ENCODE measurements around the gene IL6.

The IL6 gene

DNA sequence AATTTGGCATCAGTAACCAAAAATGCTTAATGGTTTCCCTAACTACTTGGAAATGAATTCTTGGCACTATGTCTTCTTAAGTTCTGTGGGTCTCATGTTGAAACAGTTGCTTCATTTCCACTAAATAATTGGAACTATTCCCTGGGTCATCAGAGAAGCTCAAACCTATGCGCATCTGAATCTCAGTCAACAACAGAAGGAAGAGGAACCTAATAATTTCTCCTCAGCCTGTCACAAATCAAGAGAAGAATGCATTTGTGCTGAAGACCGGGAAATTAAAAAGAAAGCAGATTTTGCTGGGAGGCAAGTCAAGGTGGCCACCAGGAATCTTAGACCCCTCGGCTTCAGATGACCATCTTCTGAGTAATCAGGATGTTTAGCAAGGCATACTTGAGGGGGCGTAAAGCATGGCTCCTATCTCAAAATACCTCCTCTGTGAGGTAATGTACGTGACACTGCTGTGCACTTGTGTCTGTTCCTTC, 54.3 kb downstream of the IL6 start:
- no peak for DNase-seq (ENCODE audit: low read depth in 2 of 2)
